Keratinocyte (primary cell): ENCODE measurements around the gene AMMECR1. TPM values are rescaled to one million over a fixed set of nuclear protein-coding genes. Genes with fewer than 3 reads are reported as not detected.

Source experiments
- DNase-seq: peaks from one replicate; pipeline ENCODE4 v3.0.0-alpha.2; 2011; ENCODE audit warnings: low read depth, missing footprints, low spot score
- FAIRE-seq: peaks from 2 replicates; lab custom pipeline; 2011; peaks lifted over from hg19 to GRCh38; lab: Jason Lieb, UNC
- H2AFZ ChIP-seq: 2 replicates; pipeline ENCODE4 v1.6.0; 2012; ENCODE audit warnings: low read length, control low read depth, inconsistent platforms; ENCODE audit not compliant: control insufficient read depth
- H3K27ac ChIP-seq: 2 replicates; pipeline ENCODE4 v1.5.1; 2011; ENCODE audit warnings: low read length; ENCODE audit not compliant: control insufficient read depth, insufficient read depth
- H3K27me3 ChIP-seq: 3 replicates; pipeline ENCODE4 v1.6.0; 2011; ENCODE audit warnings: low read length; ENCODE audit not compliant: control insufficient read depth, insufficient read depth; ENCODE audit errors: extremely low read depth
- H3K36me3 ChIP-seq, 2 experiments: 2 replicates in 1 of 2; 3 replicates in 1 of 2; pipeline ENCODE4 v1.5.1; 2011; ENCODE audit warnings: low read length in 2 of 2, mild to moderate bottlenecking in 1 of 2; ENCODE audit not compliant: control insufficient read depth in 2 of 2, insufficient read depth in 2 of 2; ENCODE audit errors: extremely low read depth in 1 of 2
- H3K4me1 ChIP-seq: 3 replicates; pipeline ENCODE4 v1.5.1; 2011; ENCODE audit warnings: low read length; ENCODE audit not compliant: control insufficient read depth, insufficient read depth; ENCODE audit errors: extremely low read depth
- H3K4me2 ChIP-seq: 3 replicates; pipeline ENCODE4 v1.6.0; 2011; ENCODE audit warnings: low read depth, low read length; ENCODE audit not compliant: control insufficient read depth, insufficient read depth; ENCODE audit errors: extremely low read depth
- H3K4me3 ChIP-seq, 3 experiments: fragments of 200-600 bp in 1 of 3; sonication (generic) in 1 of 3; 2 replicates in 2 of 3; 3 replicates in 1 of 3; pipeline ENCODE4 v1.5.1; 2011 to 2016; ENCODE audit warnings: low read length in 3 of 3, mild to moderate bottlenecking in 3 of 3, control low read depth in 2 of 3, inconsistent platforms in 1 of 3, low read depth in 1 of 3, mixed read lengths in 1 of 3, mixed run types in 1 of 3, moderate library complexity in 1 of 3; ENCODE audit not compliant: control insufficient read depth in 2 of 3, insufficient read depth in 2 of 3; ENCODE audit errors: extremely low read depth in 1 of 3
- H3K79me2 ChIP-seq: 2 replicates; pipeline ENCODE4 v1.6.0; 2012; ENCODE audit warnings: low read length; ENCODE audit not compliant: control insufficient read depth, insufficient read depth
- H3K9ac ChIP-seq: 3 replicates; pipeline ENCODE4 v1.6.0; 2011; ENCODE audit warnings: low read length; ENCODE audit not compliant: control insufficient read depth, insufficient read depth; ENCODE audit errors: extremely low read depth
- H3K9me1 ChIP-seq: 3 replicates; pipeline ENCODE4 v1.6.0; 2011; ENCODE audit warnings: low read length; ENCODE audit not compliant: control insufficient read depth, insufficient read depth; ENCODE audit errors: extremely low read depth
- H3K9me3 ChIP-seq: 2 replicates; pipeline ENCODE4 v1.5.1; 2012; ENCODE audit warnings: low read depth, low read length; ENCODE audit not compliant: control insufficient read depth
- H4K20me1 ChIP-seq: 3 replicates; pipeline ENCODE4 v1.6.0; 2011; ENCODE audit warnings: low read length; ENCODE audit not compliant: control insufficient read depth, insufficient read depth; ENCODE audit errors: extremely low read depth
- EZH2 ChIP-seq: IDR thresholded peaks from one replicate; pipeline ENCODE4 v1.6.1; 2012; ENCODE audit warnings: inconsistent platforms, mild to moderate bottlenecking, low read length, moderate library complexity
- dilution Hi-C: fragments of 300-500 bp; cut with MboI; formaldehyde crosslinking; loops from one replicate; pipeline ENCODE4 v1.7.0; 2020; ENCODE audit warnings: low sequenced_read_pairs; ENCODE audit not compliant: extremely low pct_ligation_motif_present
- polyA plus RNA-seq, 5 experiments: library from polyadenylated mRNA; depleted of rRNA in 3 of 5; stranded (reverse) in 3 of 5; stranded (forward) in 1 of 5; unstranded in 1 of 5; fragments of >200 nt; gene quantifications; 1 replicate in 1 of 5; 2 replicates in 3 of 5; 3 replicates in 1 of 5; pipeline versions ENCODE4 v1.2.1 to v1.2.3, GENCODE V29; 2011 to 2012; ENCODE audit warnings: missing spikeins in 2 of 5, low read depth in 1 of 5, low replicate concordance in 1 of 5
- small RNA-seq, 3 experiments: library from RNA; depleted of rRNA; stranded (forward); fragments of <200 nt; gene quantifications; one replicate each; pipeline ENCODE3, GENCODE V24; 2012; ENCODE audit warnings: low read depth in 3 of 3, low replicate concordance in 1 of 3; ENCODE audit not compliant: insufficient read length in 3 of 3
- TF ChIP-seq, protein P1 (sequence below), 3 experiments: IDR thresholded peaks in 1 of 3; conservative IDR thresholded peaks in 1 of 3; optimal IDR thresholded peaks in 1 of 3; 2 replicates in 2 of 3; 3 replicates in 1 of 3; pipeline versions ENCODE3 to v1.5.1; 2011; ENCODE audit warnings: low read length in 3 of 3, mild to moderate bottlenecking in 3 of 3, moderate library complexity in 2 of 3, control low read depth in 1 of 3, inconsistent platforms in 1 of 3; ENCODE audit not compliant: insufficient read depth in 2 of 3; ENCODE audit errors: extremely low read depth in 1 of 3

Gene AMMECR1
- polyA plus RNA-seq, 1 donor (not counting 4 experiments of a cell fraction or from before 2014, with no cell fraction given) = 15.5 TPM

DNA sequence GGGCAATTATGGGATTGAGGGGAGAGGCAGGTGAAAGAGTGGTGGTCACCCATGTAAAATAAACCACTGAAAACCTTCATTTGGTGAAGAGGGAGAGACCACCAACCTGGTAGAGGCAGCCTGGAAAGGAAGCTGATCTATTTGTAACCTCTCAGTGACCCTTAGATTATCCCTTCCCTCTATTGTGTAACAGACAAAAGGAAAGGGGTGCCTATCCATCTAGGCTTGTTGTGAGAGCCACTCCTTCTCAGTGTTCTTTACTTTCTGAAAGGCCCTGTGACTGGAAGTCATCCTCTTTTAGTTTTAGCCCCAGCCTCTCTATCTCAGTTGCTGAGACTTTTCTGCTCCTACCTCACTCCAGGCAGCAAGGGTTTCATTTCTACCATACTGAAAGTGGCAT, 172.6 kb downstream of the AMMECR1 start:
- H3K79me2 ChIP-seq = no peaks in the 10 kb centered on the region
- no peak for TF ChIP-seq EZH2
- TF ChIP-seq, protein P1, sequence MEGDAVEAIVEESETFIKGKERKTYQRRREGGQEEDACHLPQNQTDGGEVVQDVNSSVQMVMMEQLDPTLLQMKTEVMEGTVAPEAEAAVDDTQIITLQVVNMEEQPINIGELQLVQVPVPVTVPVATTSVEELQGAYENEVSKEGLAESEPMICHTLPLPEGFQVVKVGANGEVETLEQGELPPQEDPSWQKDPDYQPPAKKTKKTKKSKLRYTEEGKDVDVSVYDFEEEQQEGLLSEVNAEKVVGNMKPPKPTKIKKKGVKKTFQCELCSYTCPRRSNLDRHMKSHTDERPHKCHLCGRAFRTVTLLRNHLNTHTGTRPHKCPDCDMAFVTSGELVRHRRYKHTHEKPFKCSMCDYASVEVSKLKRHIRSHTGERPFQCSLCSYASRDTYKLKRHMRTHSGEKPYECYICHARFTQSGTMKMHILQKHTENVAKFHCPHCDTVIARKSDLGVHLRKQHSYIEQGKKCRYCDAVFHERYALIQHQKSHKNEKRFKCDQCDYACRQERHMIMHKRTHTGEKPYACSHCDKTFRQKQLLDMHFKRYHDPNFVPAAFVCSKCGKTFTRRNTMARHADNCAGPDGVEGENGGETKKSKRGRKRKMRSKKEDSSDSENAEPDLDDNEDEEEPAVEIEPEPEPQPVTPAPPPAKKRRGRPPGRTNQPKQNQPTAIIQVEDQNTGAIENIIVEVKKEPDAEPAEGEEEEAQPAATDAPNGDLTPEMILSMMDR (optimal IDR thresholded peaks at IDR 0.05 in 1 of 3, IDR thresholded peaks at IDR 0.05 in 1 of 3, conservative IDR thresholded peaks at IDR 0.05 in 1 of 3; ENCODE audit: extremely low read depth in 1 of 3, insufficient read depth in 2 of 3, low read length in 3 of 3) = no peak
- no peak for DNase-seq
- no peak overlapping the region for H3K4me2 ChIP-seq
- H3K9ac ChIP-seq = no peak overlapping the region
- H4K20me1 ChIP-seq = no peaks in the 10 kb centered on the region
- no peak overlapping the region for H2AFZ ChIP-seq
- no peak overlapping the region for H3K27ac ChIP-seq
- H3K9me1 ChIP-seq = no peaks in the 10 kb centered on the region
- H3K4me3 ChIP-seq = no peak overlapping the region
- H3K9me3 ChIP-seq = no peaks in the 10 kb centered on the region
- no peak for FAIRE-seq
- no peaks in the 10 kb centered on the region for H3K27me3 ChIP-seq
- no peaks in the 10 kb centered on the region for H3K36me3 ChIP-seq
- dilution Hi-C loops = no loop called here
- peaks cover 34% of the 10 kb centered on the region for H3K4me1 ChIP-seq

Small RNAs within 50 kb of the gene (small RNA-seq; reads per million reads assigned to genes)
- gene GNG5P2 (0 reads per million in 3 experiments), gene SNORD96B (0 to 14.8 (median 0.60) reads per million in 3 experiments)

Other genes starting within 250 kb of the AMMECR1 start
- gene RTL9, start 40.8 kb upstream of the AMMECR1 start, polyA plus RNA-seq = 0.05 to 0.14 TPM (median 0.13 TPM) in 3 replicates